GM19025 (cell line): ENCODE results near the gene RNF213.
"Not testable (repeated sequence)": the region's sequence is repeated elsewhere in the genome, so short reads cannot be mapped to it uniquely, and the experiment has no call there.

Experiments
- ATAC-seq: cut with Tn5 transposase; IDR thresholded peaks from one replicate; pipeline ENCODE4 v1.9.1; 2021; ENCODE audit warnings: mild to moderate bottlenecking, low read depth, moderate library complexity; ENCODE audit not compliant: unreplicated experiment

The RNF213 gene

GRCh38 chr17:80407917-80408316 is 147.3 kb downstream of the RNF213 start:
- not testable (repeated sequence) for ATAC-seq

- ATAC-seq = no peak
Measured at GRCh38 chr17:80408872-80409271, 148.2 kb downstream of the RNF213 start.

DNA sequence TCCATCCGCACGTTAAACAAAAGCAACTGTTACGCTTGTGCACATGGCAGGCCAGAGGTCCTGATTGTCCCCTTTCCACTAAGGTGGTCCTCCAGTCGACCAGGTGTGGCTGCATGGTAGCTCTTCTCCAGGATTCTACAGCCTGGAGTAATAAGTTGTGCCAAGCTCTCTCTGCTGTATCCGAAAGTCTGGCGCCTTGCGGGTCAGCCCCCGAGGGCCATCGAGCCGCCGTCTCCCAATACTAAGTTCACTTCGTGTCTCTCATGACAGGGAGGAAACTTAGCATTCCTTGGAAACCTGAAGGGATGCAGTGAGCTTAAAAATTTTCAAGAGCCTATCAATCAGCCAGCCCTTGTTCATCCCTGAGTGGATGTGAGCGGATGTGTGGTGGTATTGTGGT is 149.0 kb downstream of the RNF213 start:
- ATAC-seq = no peak

DNA sequence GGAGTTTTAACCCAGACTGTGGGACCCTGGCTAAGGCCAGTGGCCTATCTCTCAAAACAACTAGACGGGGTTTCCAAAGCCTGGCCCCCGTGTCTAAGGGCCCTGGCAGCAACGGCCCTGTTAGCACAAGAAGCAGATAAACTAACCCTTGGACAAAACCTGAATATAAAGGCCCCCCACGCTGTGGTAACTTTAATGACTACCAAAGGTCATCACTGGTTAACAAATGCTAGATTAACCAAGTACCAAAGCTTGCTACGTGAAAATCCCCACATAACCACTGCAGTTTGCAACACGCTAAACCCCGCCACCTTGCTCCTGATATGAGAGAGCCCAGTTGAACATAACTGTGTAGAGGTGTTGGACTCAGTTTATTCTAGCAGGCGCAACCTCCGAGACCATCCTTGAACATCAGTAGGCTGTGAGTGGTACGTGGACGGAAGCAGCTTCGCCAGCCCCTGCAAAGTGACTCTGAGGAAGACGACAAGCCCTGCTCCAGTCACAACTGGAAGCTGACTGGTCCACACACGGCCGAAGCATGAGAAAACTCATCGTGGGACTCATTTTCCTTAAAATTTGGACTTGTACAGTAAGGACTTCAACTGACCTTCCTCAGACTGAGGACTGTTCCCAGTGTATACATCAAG is 149.9 kb downstream of the RNF213 start:
- ATAC-seq = not testable (repeated sequence)

- ATAC-seq = no peak
Measured at GRCh38 chr17:80413771-80414507, 153.3 kb downstream of the RNF213 start.

GRCh38 chr17:80414508-80414802 is 153.8 kb downstream of the RNF213 start:
- no peak for ATAC-seq

- peak; percentile 84 for ATAC-seq
Measured at GRCh38 chr17:80414803-80415625, 154.4 kb downstream of the RNF213 start, which contains the start of gene ENDOV. TSS of gene ENDOV (plus strand) at chr17:80415167. CDS start at chr17:80415195, 28 bp downstream.

DNA sequence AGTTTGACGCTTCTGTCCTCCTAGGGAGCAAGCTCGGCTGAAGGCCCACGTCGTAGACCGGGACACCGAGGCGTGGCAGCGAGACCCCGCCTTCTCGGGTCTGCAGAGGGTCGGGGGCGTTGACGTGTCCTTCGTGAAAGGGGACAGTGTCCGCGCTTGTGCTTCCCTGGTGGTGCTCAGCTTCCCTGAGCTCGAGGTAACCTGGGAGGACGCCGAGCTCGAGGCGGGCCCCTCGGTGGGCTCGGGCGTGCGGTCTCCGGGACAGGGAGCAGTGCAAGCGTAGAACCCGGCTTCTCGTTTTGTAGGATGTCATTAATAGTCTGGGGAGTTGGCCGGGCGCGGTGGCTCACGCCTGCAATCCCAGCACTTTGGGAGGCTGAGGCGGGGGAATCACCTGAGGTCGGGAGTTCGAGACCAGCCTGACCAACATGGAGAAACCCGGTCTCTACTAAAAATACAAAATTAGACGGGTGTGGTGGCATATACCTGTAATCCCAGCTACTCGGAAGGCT is 155.0 kb downstream of the RNF213 start:
- no peak for ATAC-seq

DNA sequence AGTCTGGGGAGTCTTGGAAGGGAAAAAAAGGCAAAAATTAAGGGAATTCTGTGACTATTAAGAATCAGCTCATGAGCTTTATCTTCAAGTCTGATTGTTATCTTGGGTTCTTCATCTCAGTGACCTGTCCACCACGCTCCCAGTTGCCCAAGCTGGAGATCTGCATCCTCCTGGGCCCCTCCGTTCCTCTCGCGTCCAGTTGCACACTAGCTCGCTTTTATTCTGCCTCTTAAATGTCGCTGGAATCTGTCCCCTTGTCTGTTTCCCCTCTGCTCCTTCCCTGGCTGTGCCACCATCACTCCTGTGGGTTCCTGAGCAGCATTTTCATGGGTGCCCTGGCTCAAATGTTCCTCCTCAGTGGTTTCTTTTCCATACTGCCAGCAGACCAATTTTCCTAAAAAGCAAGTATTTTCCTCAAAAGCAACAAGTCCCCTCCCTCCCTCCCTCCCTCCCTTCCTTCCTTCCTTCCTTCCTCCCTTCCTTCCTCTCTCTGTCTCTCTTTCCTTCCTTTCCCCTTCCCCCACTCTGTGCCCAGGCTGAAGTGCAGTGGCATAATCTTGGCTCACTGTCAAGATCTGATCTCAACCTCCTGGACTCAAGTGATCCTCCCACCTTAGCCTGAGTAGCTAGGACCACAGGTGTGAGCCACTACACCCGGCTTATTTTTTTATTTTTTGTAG is 155.7 kb downstream of the RNF213 start:
- ATAC-seq = no peak

DNA sequence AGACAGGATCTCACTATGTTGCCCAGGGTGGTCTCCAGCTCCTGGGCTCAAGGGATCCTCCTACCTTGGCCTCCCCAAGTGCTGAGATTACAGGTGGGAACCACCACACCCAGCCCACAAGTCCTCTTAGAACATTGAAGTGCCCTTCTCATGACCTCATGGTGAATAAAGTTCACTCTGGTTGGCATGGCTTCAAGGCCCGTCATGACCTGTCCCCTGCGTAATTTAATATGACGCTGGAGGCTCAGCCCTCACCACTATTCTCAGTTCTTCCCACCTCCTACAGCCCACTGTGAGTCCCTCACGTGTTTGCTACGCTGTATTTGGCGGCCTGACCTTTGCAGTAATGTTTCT is 156.3 kb downstream of the RNF213 start:
- ATAC-seq = no peak

- ATAC-seq = no peak
Measured at GRCh38 chr17:80418589-80418988, 157.9 kb downstream of the RNF213 start.

- ATAC-seq = no peak
Measured at GRCh38 chr17:80419255-80419654, 158.6 kb downstream of the RNF213 start.

GRCh38 chr17:80421381-80422090 is 160.9 kb downstream of the RNF213 start:
- no peak for ATAC-seq

GRCh38 chr17:80422276-80422675 is 161.6 kb downstream of the RNF213 start:
- ATAC-seq = no peak

DNA sequence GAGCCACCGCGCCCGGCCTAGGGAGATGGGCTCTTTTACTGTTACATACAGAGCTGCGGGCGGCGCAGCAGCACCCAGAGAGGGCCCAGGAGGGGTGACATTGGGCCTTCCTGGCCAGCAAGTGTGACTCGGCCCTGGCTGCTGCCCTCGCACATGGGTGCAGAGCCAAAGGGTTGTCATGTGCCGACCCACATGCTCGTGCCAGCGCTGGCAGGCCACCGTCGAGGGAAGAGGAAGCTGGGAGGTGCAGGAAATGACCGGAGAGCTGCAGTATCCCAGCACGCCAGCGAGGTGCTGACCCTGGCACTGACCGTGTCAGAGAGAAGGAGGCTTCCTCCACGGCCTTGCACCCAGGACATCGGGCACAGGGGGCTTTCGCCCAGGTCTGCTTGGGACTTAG is 162.3 kb downstream of the RNF213 start:
- ATAC-seq = no peak

- no peak for ATAC-seq
Measured at GRCh38 chr17:80423536-80424225, 163.0 kb downstream of the RNF213 start.

DNA sequence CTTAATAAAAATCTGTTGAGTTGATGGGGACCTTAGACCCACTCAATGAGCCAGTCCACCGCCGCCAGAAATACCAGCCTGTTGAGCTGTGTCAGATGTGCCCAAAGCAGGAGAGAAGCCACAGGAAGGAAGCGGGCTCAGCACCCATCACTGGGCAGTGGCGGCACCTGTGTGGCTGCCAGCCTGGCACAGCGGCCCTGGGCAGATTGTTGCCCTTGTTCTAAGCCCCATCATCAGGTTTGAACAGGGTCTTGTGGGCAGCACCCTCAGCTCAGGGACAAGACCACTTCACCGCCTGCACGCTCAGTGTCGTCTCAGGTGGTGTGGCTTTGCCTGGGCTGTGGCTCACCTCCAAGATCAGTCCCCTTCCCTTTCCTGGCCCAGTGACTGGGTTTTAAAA is 163.6 kb downstream of the RNF213 start:
- no peak for ATAC-seq

DNA sequence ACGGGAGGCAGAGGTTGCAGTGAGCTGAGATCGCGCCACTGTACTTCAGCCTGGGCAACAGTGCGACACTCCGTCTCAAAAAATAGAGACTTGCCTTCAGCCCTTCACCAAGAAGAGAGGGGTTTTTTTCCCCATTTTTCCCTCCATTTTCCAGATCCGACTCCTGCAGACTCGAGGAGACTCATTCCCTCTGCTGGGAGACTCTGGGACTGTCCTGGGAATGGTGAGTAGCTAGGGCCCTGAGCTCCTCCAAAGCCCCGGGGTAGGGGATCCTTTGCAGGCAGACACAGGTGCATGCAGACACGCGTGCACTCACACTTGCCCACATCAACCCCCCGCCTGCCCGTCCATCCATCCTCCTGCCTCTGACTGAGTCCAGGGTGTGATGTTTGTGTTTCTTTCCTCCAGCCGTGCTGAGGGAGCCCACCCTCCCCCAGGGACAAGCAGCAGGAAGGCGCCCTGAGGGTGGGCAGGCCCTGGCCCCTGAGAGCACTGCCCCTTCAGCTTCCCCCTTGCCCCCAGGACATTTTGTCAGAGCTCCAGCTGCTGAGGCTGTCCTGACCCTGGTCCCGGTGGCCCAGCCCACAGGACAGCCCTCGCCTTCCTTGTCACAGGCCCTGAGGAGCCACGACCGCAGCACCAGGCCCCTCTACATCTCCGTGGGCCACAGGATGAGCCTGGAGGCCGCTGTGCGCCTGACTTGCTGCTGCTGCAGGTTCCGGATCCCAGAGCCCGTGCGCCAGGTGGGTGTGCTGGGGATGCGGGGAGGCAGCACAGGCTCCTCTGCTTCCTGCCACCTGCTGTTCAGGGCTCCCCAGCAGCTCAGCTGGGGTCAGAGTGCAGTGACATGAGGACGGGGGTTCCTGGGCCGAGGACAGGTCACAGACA is 164.5 kb downstream of the RNF213 start:
- ATAC-seq = no peak
